Measurements from ENCODE around the gene RAB7B. TPM values are rescaled to one million over a fixed set of nuclear protein-coding genes. Genes with fewer than 3 reads are reported as not detected.
A peak's percentile ranks its signal among the peaks of the same experiment; 100 is the strongest.

Gene RAB7B
- total and polyA plus RNA-seq, 2 of the 13 experiments (the other 11 are each of a cell fraction or from before 2014, with no cell fraction given): 0.05 to 0.46 TPM

GRCh38 chr1:205939690-205940330 lies 63.4 kb downstream of the RAB7B start:
- peak; percentile 34 for DNase-seq (ENCODE audit: low spot score)
- peaks cover 5 to 55% of the 10 kb centered on the region in 2 experiments; a peak in 4 of 5 replicates for H3K27me3 ChIP-seq (ENCODE audit: control insufficient read depth in 1 of 2, insufficient read depth in 2 of 2, low read length in 2 of 2)
- no TSS peak for BruUV-seq (replicated peaks)
- H3K9ac ChIP-seq (ENCODE audit: insufficient read depth, low read depth, low read length): no peak overlapping the region
- no peaks in the 10 kb centered on the region for H3K36me3 ChIP-seq (replicated peaks in 1 of 2; ENCODE audit: control insufficient read depth in 1 of 2, insufficient read depth in 2 of 2, low read length in 2 of 2)
- WGBS (ENCODE audit: low lambda C conversion rate): 7% methylated on average over 7 of the region's 7 CpGs
- no peaks in the 10 kb centered on the region for H3K79me2 ChIP-seq (ENCODE audit: insufficient read depth, low read length)
- H4K20me1 ChIP-seq (ENCODE audit: insufficient read depth, low read length): no peaks in the 10 kb centered on the region
- ATAC-seq: peak; percentile 60
- peaks cover 13% of the 10 kb centered on the region for H3K4me1 ChIP-seq (ENCODE audit: insufficient read depth, low read length)
- FAIRE-seq: no peak
- H2AFZ ChIP-seq (ENCODE audit: low read length): no peak overlapping the region
- CTCF ChIA-PET (ENCODE audit: low intra/inter-chr PET ratio, low total read pairs): no interaction called here
- POLR2A ChIA-PET: no interaction called here
- H3K9me3 ChIP-seq (ENCODE audit: low read length): no peaks in the 10 kb centered on the region
- H3K4me2 ChIP-seq (ENCODE audit: low read depth, low read length): no peak overlapping the region
- in situ Hi-C loops (cut with HindIII; ENCODE audit: extremely low pct_ligation_motif_present, low pct_unique_long_range_greater_than_20kb) (no loop called here), intact Hi-C loops (cut with micrococcal nuclease; ENCODE audit: unreplicated experiment) (no loop called here)
- no peak overlapping the region for H3K4me3 ChIP-seq (replicated peaks in 1 of 3; ENCODE audit: insufficient read depth in 1 of 3, low read depth in 2 of 3, low read length in 3 of 3)
- no peak overlapping the region for H3K27ac ChIP-seq (ENCODE audit: extremely low read length, insufficient read depth, low read length)
- no peak for TF ChIP-seq RAD51 (IDR thresholded peaks at IDR 0.05; ENCODE audit: borderline replicate concordance)
- 0 out of 2 replicates have a peak, but pooled peaks have one; percentile 31 for TF ChIP-seq ZNF740 (CRISPR knock-in tag; IDR thresholded peaks at IDR 0.05)
- no peak for TF ChIP-seq SNAPC2 (CRISPR knock-in tag; IDR thresholded peaks at IDR 0.05)
- TF ChIP-seq ZNF367 (CRISPR knock-in tag; IDR thresholded peaks at IDR 0.05; ENCODE audit: borderline replicate concordance): no peak
- TF ChIP-seq RCOR2 (CRISPR knock-in tag; IDR thresholded peaks at IDR 0.05): no peak
- no peak for TF ChIP-seq ZBTB49 (CRISPR knock-in tag; IDR thresholded peaks at IDR 0.05; ENCODE audit: borderline replicate concordance)
- no peak for TF ChIP-seq HNRNPUL1 (IDR thresholded peaks at IDR 0.05; ENCODE audit: low read depth, low read length)
- TF ChIP-seq ZNF605 (CRISPR knock-in tag; IDR thresholded peaks at IDR 0.05): no peak
- no peak for TF ChIP-seq CHD4 (IDR thresholded peaks at IDR 0.05; ENCODE audit: borderline replicate concordance, low read length)
- TF ChIP-seq ZNF549 (CRISPR knock-in tag; IDR thresholded peaks at IDR 0.05): no peak
- TF ChIP-seq ZNF280D (CRISPR knock-in tag; IDR thresholded peaks at IDR 0.05): no peak
- no peak for TF ChIP-seq GLI4 (CRISPR knock-in tag; IDR thresholded peaks at IDR 0.05; ENCODE audit: borderline replicate concordance)
- peak; percentile 54; the same call in 1 of the 2 replicates for TF ChIP-seq ZNF281 (CRISPR knock-in tag; IDR thresholded peaks at IDR 0.05; ENCODE audit: borderline replicate concordance)
- TF ChIP-seq ZNF33B (CRISPR knock-in tag; IDR thresholded peaks at IDR 0.05): no peak
- TF ChIP-seq ZNF576 (CRISPR knock-in tag; IDR thresholded peaks at IDR 0.05): no peak
